H1 (cell line): Measurements from ENCODE around the gene ADAM23. TPM values are rescaled to one million over a fixed set of nuclear protein-coding genes. Genes with fewer than 3 reads are reported as not detected.

ENCODE experiments used
- CTCF ChIA-PET: fragments of 300-600 bp; sonication (Branson Sonifier 250); formaldehyde crosslinking; loops from one replicate; lab custom pipeline; 2021; ENCODE audit not compliant: partially characterized antibody; lab: Charles Lee
- POLR2A ChIA-PET: fragments of 300-600 bp; sonication (Branson Sonifier 250); formaldehyde crosslinking; loops from one replicate; lab custom pipeline; 2021; ENCODE audit warnings: inconsistent platforms; ENCODE audit not compliant: partially characterized antibody; lab: Charles Lee
- DNase-seq, 2 experiments: peaks; one replicate each; pipeline versions ENCODE4 v3.0.0 to v3.0.0-alpha.2; 2010 to 2022; ENCODE audit warnings: low spot score in 2 of 2, low read depth in 1 of 2, mixed read lengths in 1 of 2
- FAIRE-seq: peaks from 2 replicates; lab custom pipeline; 2011; peaks lifted over from hg19 to GRCh38; lab: Jason Lieb, UNC
- H2AFZ ChIP-seq: 2 replicates; pipeline ENCODE4 v1.8.1; 2012; ENCODE audit warnings: low read length, inconsistent platforms
- H2AK5ac ChIP-seq: 2 replicates; pipeline ENCODE4 v1.6.1; 2013; ENCODE audit warnings: low read depth, low read length
- H2BK120ac ChIP-seq: replicated peaks from 2 replicates; pipeline ENCODE3; 2013; ENCODE audit warnings: low read depth, low read length, inconsistent platforms
- H2BK12ac ChIP-seq: 2 replicates; pipeline ENCODE4 v1.6.1; 2013; ENCODE audit warnings: low read depth, low read length
- H2BK15ac ChIP-seq: 2 replicates; pipeline ENCODE4 v1.6.1; 2013; ENCODE audit warnings: low read length
- H2BK20ac ChIP-seq: 2 replicates; pipeline ENCODE4 v1.6.1; 2013; ENCODE audit warnings: low read length
- H2BK5ac ChIP-seq: 2 replicates; pipeline ENCODE4 v1.6.1; 2013; ENCODE audit warnings: low read depth, low read length
- H3K14ac ChIP-seq: 2 replicates; pipeline ENCODE4 v1.6.1; 2013; ENCODE audit warnings: inconsistent platforms; ENCODE audit not compliant: insufficient read length
- H3K18ac ChIP-seq: 2 replicates; pipeline ENCODE4 v1.6.1; 2013; ENCODE audit warnings: low read length; ENCODE audit errors: extremely low read depth
- H3K23ac ChIP-seq: 2 replicates; pipeline ENCODE4 v1.6.1; 2013; ENCODE audit warnings: inconsistent platforms; ENCODE audit not compliant: insufficient read length
- H3K23me2 ChIP-seq: 2 replicates; pipeline ENCODE4 v1.6.1; 2013; ENCODE audit warnings: low read depth, low read length
- H3K27ac ChIP-seq: 2 replicates; pipeline ENCODE4 v1.6.1; 2011; ENCODE audit warnings: low read depth, low read length, inconsistent platforms
- H3K27me3 ChIP-seq, 4 experiments: replicated peaks in 1 of 4; 1 replicate in 1 of 4; 2 replicates in 3 of 4; pipeline versions ENCODE4 v1.6.1 to v1.8.1; 2011 to 2013; ENCODE audit warnings: low read length in 3 of 4, mild to moderate bottlenecking in 3 of 4, inconsistent platforms in 2 of 4, mixed read lengths in 2 of 4, moderate library complexity in 1 of 4; ENCODE audit not compliant: control insufficient read depth in 3 of 4, insufficient read depth in 3 of 4; ENCODE audit errors: extremely low read depth in 1 of 4
- H3K36me3 ChIP-seq, 4 experiments: 2 replicates each; pipeline versions ENCODE4 v1.6.1 to v1.8.1; 2011 to 2013; ENCODE audit warnings: mild to moderate bottlenecking in 4 of 4, low read length in 3 of 4, moderate library complexity in 2 of 4, control low read depth in 1 of 4, inconsistent platforms in 1 of 4; ENCODE audit not compliant: insufficient read depth in 4 of 4, control insufficient read depth in 2 of 4
- H3K4ac ChIP-seq: replicated peaks from 2 replicates; pipeline ENCODE3; 2013; ENCODE audit warnings: low read length, low read depth, mixed read lengths, inconsistent platforms; ENCODE audit not compliant: insufficient read length
- H3K4me1 ChIP-seq, 4 experiments: replicated peaks in 1 of 4; 1 replicate in 1 of 4; 2 replicates in 3 of 4; pipeline versions ENCODE4 v1.6.1 to v1.8.1; 2011 to 2013; ENCODE audit warnings: low read length in 3 of 4, inconsistent platforms in 2 of 4, mixed read lengths in 1 of 4; ENCODE audit not compliant: insufficient read depth in 4 of 4, control insufficient read depth in 3 of 4
- H3K4me2 ChIP-seq, 2 experiments: 2 replicates each; pipeline versions ENCODE4 v1.6.1 to v1.8.1; 2011 to 2013; ENCODE audit warnings: low read depth in 2 of 2, low read length in 2 of 2, control low read depth in 1 of 2, inconsistent platforms in 1 of 2, mild to moderate bottlenecking in 1 of 2; ENCODE audit not compliant: insufficient read depth in 1 of 2
- H3K4me3 ChIP-seq, 4 experiments: fragments of 200-600, 300-600 bp in 1 of 4; sonication (generic), shearing (Covaris generic), sonication (Bioruptor Twin) in 1 of 4; 2 replicates each; pipeline versions ENCODE4 v1.5.1 to v1.8.1; 2011 to 2016; ENCODE audit warnings: low read length in 4 of 4, low read depth in 3 of 4, control low read depth in 2 of 4, inconsistent platforms in 2 of 4, mild to moderate bottlenecking in 2 of 4, mixed read lengths in 1 of 4, moderate library complexity in 1 of 4; ENCODE audit not compliant: insufficient read depth in 2 of 4; ENCODE audit errors: extremely low read depth in 1 of 4
- H3K56ac ChIP-seq: replicated peaks from 2 replicates; pipeline ENCODE3; 2013; ENCODE audit warnings: low read depth, mild to moderate bottlenecking, mixed read lengths, low read length, inconsistent platforms; ENCODE audit not compliant: insufficient read length
- H3K79me1 ChIP-seq: 2 replicates; pipeline ENCODE4 v1.6.1; 2013; ENCODE audit warnings: low read depth, low read length, control low read depth
- H3K79me2 ChIP-seq, 2 experiments: 2 replicates each; pipeline versions ENCODE4 v1.6.1 to v1.8.1; 2012 to 2013; ENCODE audit warnings: low read length in 2 of 2, mild to moderate bottlenecking in 2 of 2, inconsistent platforms in 1 of 2; ENCODE audit not compliant: insufficient read depth in 2 of 2, control insufficient read depth in 1 of 2
- H3K9ac ChIP-seq, 4 experiments: replicated peaks in 1 of 4; 1 replicate in 1 of 4; 2 replicates in 3 of 4; pipeline versions ENCODE4 v1.6.1 to v1.8.1; 2011 to 2013; ENCODE audit warnings: low read depth in 3 of 4, low read length in 3 of 4, control low read depth in 2 of 4, mild to moderate bottlenecking in 2 of 4, moderate library complexity in 2 of 4, inconsistent platforms in 1 of 4; ENCODE audit errors: extremely low read depth in 1 of 4
- H3K9me3 ChIP-seq, 2 experiments: 2 replicates each; pipeline versions ENCODE4 v1.6.1 to v1.8.1; 2012 to 2013; ENCODE audit warnings: mild to moderate bottlenecking in 2 of 2, moderate library complexity in 2 of 2, control low read depth in 1 of 2, inconsistent platforms in 1 of 2, low read depth in 1 of 2, low read length in 1 of 2, mixed read lengths in 1 of 2; ENCODE audit not compliant: insufficient read depth in 2 of 2
- H4K20me1 ChIP-seq, 2 experiments: replicated peaks in 1 of 2; 2 replicates each; pipeline versions ENCODE3 to v1.8.1; 2011 to 2013; ENCODE audit warnings: inconsistent platforms in 2 of 2, low read length in 2 of 2, mild to moderate bottlenecking in 1 of 2; ENCODE audit not compliant: insufficient read depth in 2 of 2, control insufficient read depth in 1 of 2
- H4K5ac ChIP-seq: 2 replicates; pipeline ENCODE4 v1.6.1; 2013; ENCODE audit warnings: low read length, low read depth, mixed read lengths, inconsistent platforms; ENCODE audit not compliant: insufficient read length
- H4K8ac ChIP-seq: 2 replicates; pipeline ENCODE4 v1.8.0; 2013; ENCODE audit warnings: mild to moderate bottlenecking, moderate library complexity, low read length, inconsistent platforms; ENCODE audit not compliant: insufficient read depth; ENCODE audit errors: extremely low read depth
- H4K91ac ChIP-seq: replicated peaks from 2 replicates; pipeline ENCODE3; 2013; ENCODE audit warnings: low read length, mixed read lengths, inconsistent platforms; ENCODE audit not compliant: insufficient read length
- EP300 ChIP-seq, 2 experiments: IDR thresholded peaks; 1 replicate in 1 of 2; 2 replicates in 1 of 2; pipeline ENCODE4 v1.6.1; 2011 to 2012; ENCODE audit warnings: low read depth in 2 of 2, low read length in 2 of 2, mild to moderate bottlenecking in 2 of 2, borderline replicate concordance in 1 of 2, inconsistent platforms in 1 of 2, moderate library complexity in 1 of 2
- EZH2 ChIP-seq: fragments of 200-600 bp; sonication (generic); IDR thresholded peaks from 2 replicates; pipeline ENCODE4 v1.7.1; 2012; ENCODE audit warnings: low read depth, mild to moderate bottlenecking, moderate library complexity, low read length, inconsistent platforms; ENCODE audit not compliant: severe bottlenecking
- RAD21 ChIP-seq, 2 experiments: IDR thresholded peaks in 1 of 2; conservative IDR thresholded peaks in 1 of 2; 2 replicates each; pipeline ENCODE4 v1.6.1; 2011; ENCODE audit warnings: low read depth in 2 of 2, low read length in 2 of 2, improper control_type of control experiment in 1 of 2, inconsistent platforms in 1 of 2, mild to moderate bottlenecking in 1 of 2, moderate library complexity in 1 of 2
- SIN3A ChIP-seq, 2 experiments: IDR thresholded peaks in 1 of 2; conservative IDR thresholded peaks in 1 of 2; 2 replicates each; pipeline ENCODE4 v1.6.1; 2011 to 2012; ENCODE audit warnings: low read length in 2 of 2, improper control_type of control experiment in 1 of 2, low read depth in 1 of 2, mild to moderate bottlenecking in 1 of 2
- SRF ChIP-seq: IDR thresholded peaks from 2 replicates; pipeline ENCODE4 v1.6.1; 2011; ENCODE audit warnings: mild to moderate bottlenecking, low read depth, low read length, moderate library complexity
- TAF1 ChIP-seq: IDR thresholded peaks from 2 replicates; pipeline ENCODE4 v1.6.1; 2011; ENCODE audit warnings: mild to moderate bottlenecking, low read depth, low read length
- TAF7 ChIP-seq: optimal IDR thresholded peaks from 2 replicates; pipeline ENCODE3; 2011; ENCODE audit warnings: low read depth, mild to moderate bottlenecking, inconsistent platforms, low read length, moderate library complexity, borderline replicate concordance
- TBP ChIP-seq: IDR thresholded peaks from 2 replicates; pipeline ENCODE4 v1.6.1; 2011; ENCODE audit warnings: low read depth, low read length, improper control_type of control experiment
- TCF12 ChIP-seq: IDR thresholded peaks from 2 replicates; pipeline ENCODE4 v1.6.1; 2011; ENCODE audit warnings: low read depth, mild to moderate bottlenecking, low read length
- ZNF274 ChIP-seq: IDR thresholded peaks from 2 replicates; pipeline ENCODE4 v1.7.0; 2012; ENCODE audit warnings: low read length, borderline replicate concordance; ENCODE audit errors: extremely low read depth
- WGBS, 2 experiments: shearing (Covaris generic) in 1 of 2; methylation state at CpG; one replicate each; pipeline versions ENCODE4 v1.1.6 to v1.1.7; 2013 to 2015; ENCODE audit warnings: low lambda C conversion rate in 2 of 2, mixed read lengths in 2 of 2, inconsistent platforms in 1 of 2, low coverage in 1 of 2, missing lambda C conversion rate in 1 of 2; ENCODE audit not compliant: insufficient replicate concordance in 2 of 2, insufficient coverage in 1 of 2, insufficient read length in 1 of 2; ENCODE audit errors: extremely low coverage in 1 of 2, missing lambda C conversion rate in 1 of 2; 5-methylcytosine and 5-hydroxymethylcytosine counted together
- polyA plus RNA-seq, 7 experiments: library from polyadenylated mRNA; depleted of rRNA in 3 of 7; stranded (reverse) in 5 of 7; unstranded in 2 of 7; fragments of >200 nt in 5 of 7; fragments of 200-250 nt in 2 of 7; gene quantifications; 1 replicate in 5 of 7; 2 replicates in 1 of 7; 4 replicates in 1 of 7; pipeline versions ENCODE4 v1.2.1 to v1.2.3, GENCODE V29; 2011 to 2013; ENCODE audit warnings: missing spikeins in 2 of 7, mixed read lengths in 2 of 7
- total RNA-seq: library from RNA; stranded (reverse); fragmentation: NEBNext Ultra II Directional; extraction: Animal tissue kit (Norgen Biotek cat#: 25700); gene quantifications from 2 replicates; pipeline ENCODE4 v1.2.1, GENCODE V29; 2021
- TF ChIP-seq, protein P1 (sequence below): IDR thresholded peaks from 2 replicates; pipeline ENCODE4 v1.6.1; 2012; ENCODE audit warnings: inconsistent platforms
- TF ChIP-seq, protein P2 (sequence below): IDR thresholded peaks from 2 replicates; pipeline ENCODE4 v1.6.1; 2011; ENCODE audit warnings: low read length, improper control_type of control experiment

The ADAM23 gene
- total and polyA plus RNA-seq, 2 of the 8 experiments (the other 6 are each of a cell fraction or from before 2014, with no cell fraction given) = 9.9 to 20.8 TPM

- FAIRE-seq = no peak
- H2AFZ ChIP-seq = no peak overlapping the region
- POLR2A ChIA-PET = no interaction called here
- TF ChIP-seq EP300 (IDR thresholded peaks at IDR 0.05; ENCODE audit: borderline replicate concordance in 1 of 2, low read depth in 2 of 2, low read length in 2 of 2) (no peak), ZNF274 (no peak), TAF7 (no peak), SIN3A (conservative IDR thresholded peaks at IDR 0.05 in 1 of 2, IDR thresholded peaks at IDR 0.05 in 1 of 2; ENCODE audit: low read depth in 1 of 2, low read length in 2 of 2) (no peak), RAD21 (IDR thresholded peaks at IDR 0.05 in 1 of 2, conservative IDR thresholded peaks at IDR 0.05 in 1 of 2; ENCODE audit: low read depth in 2 of 2, low read length in 2 of 2) (no peak), SRF (no peak), TBP (no peak), TAF1 (no peak), EZH2 (no peak), TCF12 (no peak)
- TF ChIP-seq, protein P1, sequence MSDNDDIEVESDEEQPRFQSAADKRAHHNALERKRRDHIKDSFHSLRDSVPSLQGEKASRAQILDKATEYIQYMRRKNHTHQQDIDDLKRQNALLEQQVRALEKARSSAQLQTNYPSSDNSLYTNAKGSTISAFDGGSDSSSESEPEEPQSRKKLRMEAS = no peak
- TF ChIP-seq, protein P2, sequence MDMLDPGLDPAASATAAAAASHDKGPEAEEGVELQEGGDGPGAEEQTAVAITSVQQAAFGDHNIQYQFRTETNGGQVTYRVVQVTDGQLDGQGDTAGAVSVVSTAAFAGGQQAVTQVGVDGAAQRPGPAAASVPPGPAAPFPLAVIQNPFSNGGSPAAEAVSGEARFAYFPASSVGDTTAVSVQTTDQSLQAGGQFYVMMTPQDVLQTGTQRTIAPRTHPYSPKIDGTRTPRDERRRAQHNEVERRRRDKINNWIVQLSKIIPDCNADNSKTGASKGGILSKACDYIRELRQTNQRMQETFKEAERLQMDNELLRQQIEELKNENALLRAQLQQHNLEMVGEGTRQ = no peak
Observed at GRCh38 chr2:206521612-206522011, 78.3 kb downstream of the ADAM23 start.

More at GRCh38 chr2:206521612-206522011, 78.3 kb downstream of the ADAM23 start:
- Histone ChIP-seq H3K18ac (no peak overlapping the region), H4K5ac (no peak overlapping the region), H3K79me2 (no peaks in the 10 kb centered on the region), H3K9ac (no peak overlapping the region), H3K23me2 (no peaks in the 10 kb centered on the region), H4K8ac (no peak overlapping the region), H2BK12ac (no peak overlapping the region), H3K4me1 (no peaks in the 10 kb centered on the region), H2AK5ac (no peak overlapping the region), H3K27ac (no peak overlapping the region), H3K14ac (no peak overlapping the region), H2BK20ac (no peak overlapping the region), H3K23ac (no peak overlapping the region), H4K91ac (no peak overlapping the region), H3K4ac (no peak overlapping the region), H3K4me2 (no peak overlapping the region), H3K79me1 (no peaks in the 10 kb centered on the region), H3K56ac (no peak overlapping the region), H3K4me3 (no peak overlapping the region), H4K20me1 (no peaks in the 10 kb centered on the region), H2BK15ac (no peak overlapping the region), H3K27me3 (no peaks in the 10 kb centered on the region), H3K9me3 (no peaks in the 10 kb centered on the region), H3K36me3 (no peaks in the 10 kb centered on the region), H2BK120ac (no peak overlapping the region), H2BK5ac (no peak overlapping the region)
- WGBS, 2 experiments = 84% methylated on average over 1 of the region's 1 CpG; no CpG with 5 or more reads in 1 of the 2 experiments
- DNase-seq = no peak
- CTCF ChIA-PET = interaction anchor here (1.4 kb wide), 1 partner anchor 19 kb away, joined by 4 read pairs; no protein-coding TSS in a partner anchor
